ENCODE data around the gene NT5E. TPM values are rescaled to one million over a fixed set of nuclear protein-coding genes. Genes with fewer than 3 reads are reported as not detected.

NT5E gene
- total RNA-seq, 2 donors from 2014 or later: 0.93 to 0.97 TPM

DNA sequence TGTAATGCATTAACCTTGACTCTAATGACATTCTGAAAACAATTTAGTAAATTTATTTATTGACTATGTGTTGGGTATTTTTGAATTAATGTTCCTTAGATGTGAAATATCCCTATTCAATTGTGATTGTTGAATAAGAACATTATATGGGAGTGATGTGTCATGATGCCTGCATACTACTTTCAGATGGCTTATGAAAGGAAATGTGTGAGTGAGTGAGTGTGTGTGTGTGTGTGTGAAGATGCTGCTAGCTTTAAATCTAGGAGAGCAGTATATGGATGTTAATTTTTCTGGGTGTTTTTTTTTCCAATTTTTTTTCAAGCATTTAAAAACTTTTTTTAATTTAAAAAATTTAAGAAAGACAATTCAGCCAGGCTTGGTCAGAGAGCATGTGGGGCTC lies 32.5 kb upstream of the NT5E start:
- DNase-seq (ENCODE audit: low spot score in 2 of 2) (no peak), ATAC-seq (no peak)
- no peaks in the 10 kb centered on the region for H3K36me3 Mint-ChIP-seq
- no peaks in the 10 kb centered on the region for H3K9me3 Mint-ChIP-seq
- no peak overlapping the region for H3K27ac Mint-ChIP-seq

DNA sequence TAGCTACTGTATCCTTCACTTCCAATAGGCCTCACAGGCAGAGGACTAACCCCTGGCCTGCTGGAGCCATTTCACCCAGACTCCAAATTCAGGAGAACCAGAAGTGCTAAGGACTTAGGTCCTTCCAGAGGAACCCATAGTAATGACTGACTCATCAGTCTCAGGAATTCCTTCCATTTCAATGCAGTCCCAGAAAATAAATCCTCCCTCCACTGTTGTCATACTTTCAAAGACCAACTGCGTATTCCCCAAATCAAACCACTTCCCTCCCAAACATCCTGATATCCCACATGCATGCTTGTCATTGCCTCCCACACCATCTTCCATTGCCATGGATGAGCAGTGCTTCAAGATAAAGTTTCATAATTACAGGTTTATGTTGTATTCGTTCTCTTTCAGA lies 31.8 kb upstream of the NT5E start:
- ATAC-seq: no peak

GRCh38 chr6:85419046-85419759 lies 30.7 kb upstream of the NT5E start:
- H3K9me3 Mint-ChIP-seq: no peaks in the 10 kb centered on the region
- ATAC-seq (no peak), DNase-seq (ENCODE audit: low spot score in 2 of 2) (no peak)
- H3K27ac Mint-ChIP-seq: no peak overlapping the region
- no peaks in the 10 kb centered on the region for H3K36me3 Mint-ChIP-seq

More for the DNA sequence above, 31.8 kb upstream of the NT5E start:
- H3K27ac Mint-ChIP-seq: no peak overlapping the region
- DNase-seq (ENCODE audit: low spot score in 2 of 2): no peak
- no peaks in the 10 kb centered on the region for H3K9me3 Mint-ChIP-seq
- no peaks in the 10 kb centered on the region for H3K36me3 Mint-ChIP-seq

GRCh38 chr6:85420551-85420950 lies 29.3 kb upstream of the NT5E start:
- ATAC-seq (no peak), DNase-seq (ENCODE audit: low spot score in 2 of 2) (no peak)
- H3K36me3 Mint-ChIP-seq: peaks cover 0 to 4% of the 10 kb centered on the region in 2 donors
- H3K9me3 Mint-ChIP-seq: peaks cover 5% of the 10 kb centered on the region in 2 donors
- no peak overlapping the region for H3K27ac Mint-ChIP-seq

DNA sequence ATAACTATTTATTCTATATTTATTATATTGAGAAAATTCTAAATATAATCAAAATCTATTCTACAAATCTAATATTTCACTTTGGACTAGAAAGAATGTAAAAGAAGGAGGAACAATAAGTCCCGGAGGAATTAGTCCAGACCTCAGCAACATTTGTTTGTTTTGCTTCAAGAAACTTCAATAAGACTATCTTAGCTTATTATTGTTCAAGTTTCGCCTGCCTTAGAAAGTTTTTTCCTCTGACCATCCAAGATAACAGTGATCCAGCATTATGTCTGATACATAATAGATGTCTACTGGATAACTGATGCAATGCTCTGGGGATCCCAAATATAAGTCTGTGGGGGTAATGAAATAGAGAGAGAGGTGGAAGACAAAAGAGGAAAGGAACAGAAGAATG lies 28.7 kb upstream of the NT5E start:
- ATAC-seq (no peak), DNase-seq (ENCODE audit: low spot score in 2 of 2) (no peak)
- Mint-ChIP-seq H3K9me3 (peaks cover 9 to 10% of the 10 kb centered on the region in 2 donors), H3K27ac (no peak overlapping the region), H3K36me3 (peaks cover 0 to 4% of the 10 kb centered on the region in 2 donors)

DNA sequence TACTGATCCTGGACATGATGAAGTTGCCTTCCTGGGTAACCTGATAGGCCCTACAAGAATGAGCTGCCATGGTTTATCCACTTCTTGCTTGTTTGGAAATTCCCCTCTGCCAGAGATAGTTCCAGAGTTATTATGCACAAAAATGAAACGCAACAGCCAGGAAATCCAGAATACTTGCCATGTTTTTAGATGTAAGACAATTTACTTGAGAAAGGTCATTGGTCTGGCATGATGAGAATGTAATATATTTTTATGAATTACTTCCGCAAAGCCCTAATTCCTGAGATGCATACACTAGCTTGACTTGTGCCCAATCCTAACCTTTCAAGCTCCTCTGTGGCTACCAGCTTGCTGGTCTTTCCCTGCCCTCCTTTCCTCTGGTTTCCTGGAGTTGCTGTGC lies 27.9 kb upstream of the NT5E start:
- no peak overlapping the region for H3K27ac Mint-ChIP-seq
- no peak for ATAC-seq
- peaks cover 0 to 8% of the 10 kb centered on the region in 2 donors for H3K36me3 Mint-ChIP-seq
- no peak for DNase-seq (ENCODE audit: low spot score in 2 of 2)
- H3K9me3 Mint-ChIP-seq: peaks cover 9 to 10% of the 10 kb centered on the region in 2 donors

DNA sequence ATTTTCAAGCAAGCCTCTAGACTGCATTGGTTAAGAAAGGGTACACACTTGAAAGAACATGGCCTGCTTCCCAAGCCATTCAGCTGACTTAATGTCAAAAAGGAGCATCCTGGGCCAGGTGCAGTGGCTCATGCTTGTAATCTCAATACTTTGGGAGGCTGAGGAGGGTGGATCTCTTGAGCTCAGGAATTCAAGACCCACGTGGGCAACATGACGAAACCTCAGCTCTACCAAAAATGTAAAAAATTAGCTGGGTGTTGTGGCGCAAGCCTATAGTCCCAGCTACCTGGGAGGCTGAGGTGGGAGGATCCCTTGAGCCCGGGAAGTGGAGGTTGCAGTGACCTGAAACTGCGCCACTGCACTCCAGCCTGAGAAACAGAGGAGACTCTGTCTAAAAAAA lies 26.9 kb upstream of the NT5E start:
- no peak for ATAC-seq

GRCh38 chr6:85424981-85425380 lies 24.9 kb upstream of the NT5E start:
- no peak for ATAC-seq
- no peak overlapping the region for H3K27ac Mint-ChIP-seq

More for the DNA sequence above, 26.9 kb upstream of the NT5E start:
- Mint-ChIP-seq H3K36me3 (peaks cover 6 to 10% of the 10 kb centered on the region in 2 donors), H3K27ac (no peak overlapping the region), H3K9me3 (peaks cover 12 to 16% of the 10 kb centered on the region in 2 donors)
- no peak for DNase-seq (ENCODE audit: low spot score in 2 of 2)

DNA sequence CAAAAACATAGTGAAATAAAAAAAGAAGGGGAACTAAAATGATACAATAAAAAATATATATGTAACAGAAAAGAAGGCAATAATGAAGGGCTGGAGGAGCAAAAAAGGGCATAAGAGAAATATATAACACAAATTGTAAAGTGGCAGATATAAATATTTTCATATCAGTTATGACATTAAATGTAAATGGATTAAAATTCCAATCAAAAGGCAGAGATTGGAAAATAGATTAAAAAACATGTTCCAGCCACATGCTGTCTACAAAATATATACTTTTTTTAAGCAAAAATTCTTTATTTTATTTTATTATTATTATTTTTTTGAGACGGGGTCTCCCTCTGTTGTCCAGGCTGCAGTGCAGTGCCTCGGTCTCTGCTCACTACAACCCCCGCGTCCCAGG lies 23.9 kb upstream of the NT5E start:
- Mint-ChIP-seq H3K9me3 (peaks cover 12 to 17% of the 10 kb centered on the region in 2 donors), H3K36me3 (peaks cover 6 to 10% of the 10 kb centered on the region in 2 donors), H3K27ac (no peak overlapping the region)
- DNase-seq (ENCODE audit: low spot score in 2 of 2): no peak
- ATAC-seq: no peak

More at GRCh38 chr6:85424981-85425380, 24.9 kb upstream of the NT5E start:
- H3K36me3 Mint-ChIP-seq: peaks cover 6 to 10% of the 10 kb centered on the region in 2 donors
- peaks cover 12 to 17% of the 10 kb centered on the region in 2 donors for H3K9me3 Mint-ChIP-seq
- no peak for DNase-seq (ENCODE audit: low spot score in 2 of 2)

DNA sequence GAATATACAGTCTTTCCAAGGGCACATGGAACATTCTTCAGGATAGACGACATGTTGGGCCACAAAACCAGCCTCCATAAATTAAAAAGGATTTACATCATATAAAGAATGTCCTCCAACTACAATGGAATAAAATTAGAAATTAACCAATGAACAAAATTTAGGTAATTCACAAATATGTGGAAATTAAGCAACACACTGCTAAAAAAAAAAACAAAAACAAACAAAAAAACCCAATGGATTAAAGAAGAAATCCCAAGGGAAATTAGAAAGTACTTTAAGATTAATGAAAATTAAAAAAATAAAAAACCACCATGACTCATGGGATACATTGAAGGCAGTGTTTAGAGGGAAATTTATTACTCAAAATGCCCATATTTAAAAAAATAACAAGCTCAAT lies 21.4 kb upstream of the NT5E start:
- ATAC-seq: no peak
- no peak overlapping the region for H3K27ac Mint-ChIP-seq
- DNase-seq (ENCODE audit: low spot score in 2 of 2): no peak
- H3K36me3 Mint-ChIP-seq: peaks cover 6 to 10% of the 10 kb centered on the region in 2 donors
- H3K9me3 Mint-ChIP-seq: peaks cover 12 to 17% of the 10 kb centered on the region in 2 donors

GRCh38 chr6:85429346-85429745 lies 20.5 kb upstream of the NT5E start:
- H3K27ac Mint-ChIP-seq: no peak overlapping the region
- no peak for ATAC-seq
- DNase-seq (ENCODE audit: low spot score in 2 of 2): no peak
- H3K9me3 Mint-ChIP-seq: peaks cover 12 to 17% of the 10 kb centered on the region in 2 donors
- peaks cover 6 to 10% of the 10 kb centered on the region in 2 donors for H3K36me3 Mint-ChIP-seq

DNA sequence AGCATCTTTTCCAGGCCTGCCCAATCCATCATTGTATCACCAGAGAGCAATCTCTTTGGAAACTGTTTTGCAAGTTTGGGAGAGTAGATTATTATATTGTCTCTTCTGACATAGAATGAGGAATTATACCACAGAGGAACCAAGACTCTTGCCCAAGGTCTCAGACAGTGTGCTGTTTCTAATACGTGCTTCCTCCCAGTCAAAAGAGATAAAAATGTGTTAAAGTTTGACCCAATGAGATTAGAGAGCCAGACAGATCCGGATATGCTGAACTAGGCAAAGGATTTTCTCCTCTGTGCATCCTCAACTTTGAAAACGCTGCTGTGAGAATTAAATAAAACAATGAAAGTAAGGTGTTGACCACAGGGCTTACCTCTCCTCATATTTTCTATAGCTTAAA lies 18.6 kb upstream of the NT5E start:
- ATAC-seq (no peak), DNase-seq (ENCODE audit: low spot score in 2 of 2) (no peak)
- H3K27ac Mint-ChIP-seq: no peak overlapping the region
- H3K9me3 Mint-ChIP-seq: peaks cover 4 to 7% of the 10 kb centered on the region in 2 donors
- peaks cover 5 to 6% of the 10 kb centered on the region in 2 donors for H3K36me3 Mint-ChIP-seq

GRCh38 chr6:85432554-85432953 lies 17.3 kb upstream of the NT5E start:
- H3K27ac Mint-ChIP-seq: no peak overlapping the region

GRCh38 chr6:85435851-85436250 lies 14.0 kb upstream of the NT5E start:
- Mint-ChIP-seq H3K36me3 (no peaks in the 10 kb centered on the region), H3K9me3 (peaks cover 3 to 4% of the 10 kb centered on the region in 2 donors), H3K27ac (no peak overlapping the region)
- no peak for ATAC-seq
- no peak for DNase-seq (ENCODE audit: low spot score in 2 of 2)

More at GRCh38 chr6:85432554-85432953, 17.3 kb upstream of the NT5E start:
- ATAC-seq (no peak), DNase-seq (ENCODE audit: low spot score in 2 of 2) (no peak)
- peaks cover 0 to 3% of the 10 kb centered on the region in 2 donors for H3K36me3 Mint-ChIP-seq
- peaks cover 3 to 6% of the 10 kb centered on the region in 2 donors for H3K9me3 Mint-ChIP-seq

DNA sequence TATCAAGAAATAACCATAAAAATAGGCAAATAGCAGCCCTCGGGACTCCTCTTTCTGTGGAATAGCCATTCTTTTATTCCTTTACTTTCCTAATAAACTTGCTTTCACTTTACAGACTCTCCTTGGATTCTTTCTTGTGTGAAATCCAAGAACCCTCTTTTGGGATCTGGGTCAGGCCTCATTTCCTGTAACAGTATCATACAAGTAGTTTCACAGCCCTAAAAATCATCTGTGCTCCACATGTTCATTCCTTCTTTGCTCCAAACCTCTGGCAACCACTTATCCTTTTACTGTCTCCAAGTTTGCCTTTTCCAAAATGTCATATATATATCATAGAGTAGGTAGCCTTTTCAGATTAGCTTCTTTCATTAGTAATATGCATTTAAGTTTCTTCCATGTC lies 13.5 kb upstream of the NT5E start:
- H3K27ac Mint-ChIP-seq: no peak overlapping the region
- peaks cover 3 to 4% of the 10 kb centered on the region in 2 donors for H3K9me3 Mint-ChIP-seq
- no peak for DNase-seq (ENCODE audit: low spot score in 2 of 2)
- ATAC-seq: no peak
- H3K36me3 Mint-ChIP-seq: no peaks in the 10 kb centered on the region

DNA sequence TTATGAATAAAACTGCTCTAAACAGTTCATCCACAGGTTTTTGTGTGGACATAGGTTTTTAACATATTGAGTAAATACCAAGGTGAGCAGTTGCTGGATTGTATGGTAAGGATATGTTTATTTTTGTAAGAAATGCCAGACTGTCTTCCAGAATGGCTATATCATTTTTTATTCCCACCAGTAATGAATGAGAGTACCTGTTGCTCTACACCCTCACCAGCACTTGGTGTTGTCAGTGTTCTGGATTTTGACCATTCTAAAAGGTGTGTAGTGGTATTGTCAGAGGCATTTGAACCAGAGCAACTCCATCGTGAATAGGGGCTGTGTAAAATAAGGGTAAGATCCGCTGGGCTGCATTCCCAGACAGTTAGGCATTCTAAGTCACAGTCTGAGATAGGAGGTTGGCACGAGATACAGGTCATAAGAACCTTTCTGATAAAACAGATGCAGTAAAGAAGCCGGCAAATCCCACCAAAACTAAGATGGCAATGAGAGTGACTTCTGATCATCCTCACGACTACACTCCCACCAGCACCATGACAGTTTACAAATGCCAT lies 12.9 kb upstream of the NT5E start:
- no peak overlapping the region for H3K27ac Mint-ChIP-seq
- ATAC-seq (no peak), DNase-seq (ENCODE audit: low spot score in 2 of 2) (no peak)
- H3K36me3 Mint-ChIP-seq: no peaks in the 10 kb centered on the region
- peaks cover 3 to 4% of the 10 kb centered on the region in 2 donors for H3K9me3 Mint-ChIP-seq

DNA sequence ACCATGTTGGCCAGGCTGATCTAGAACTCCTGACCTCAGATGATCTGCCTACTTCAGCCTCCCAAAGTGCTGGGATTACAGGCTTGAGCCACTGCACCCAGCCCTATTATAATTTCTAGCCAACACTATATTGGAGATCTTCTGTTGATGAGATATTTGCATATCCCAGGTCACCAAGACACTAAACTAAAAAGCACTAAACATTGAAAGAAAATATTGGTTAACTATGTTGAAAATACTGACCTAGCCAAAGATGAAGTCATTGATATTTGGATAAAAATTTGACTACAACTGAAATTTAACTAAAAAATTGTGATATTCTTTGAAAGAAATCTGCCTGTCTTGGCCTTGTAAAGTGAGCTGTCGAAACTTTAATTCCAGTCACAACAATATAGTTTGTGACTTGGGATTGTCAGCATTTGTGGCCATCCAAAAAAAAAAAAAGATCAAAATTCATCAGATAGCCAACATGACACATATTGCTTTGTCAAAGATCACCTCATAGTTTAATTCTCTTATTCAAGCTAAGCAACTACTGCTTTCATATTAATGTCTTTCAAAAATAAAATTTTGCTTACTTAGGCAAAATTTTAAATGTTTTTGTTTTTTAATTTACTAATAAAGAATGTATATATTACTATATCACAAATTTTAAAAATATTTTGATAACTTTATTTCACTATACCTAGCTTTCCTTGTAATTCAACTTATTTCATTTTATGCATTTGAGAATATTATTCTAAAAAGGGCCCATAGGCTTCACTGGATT lies 6.3 kb upstream of the NT5E start:
- ATAC-seq: no peak
- Mint-ChIP-seq H3K27ac (peak overlapping the region in 1 of 2 donors; percentile 60), H3K9me3 (peaks cover 3 to 4% of the 10 kb centered on the region in 2 donors), H3K36me3 (no peaks in the 10 kb centered on the region)
- DNase-seq (ENCODE audit: low spot score in 2 of 2): no peak
